Measurements from ENCODE around the gene OGG1. TPM values are rescaled to one million over a fixed set of nuclear protein-coding genes. Genes with fewer than 3 reads are reported as not detected.

OGG1 gene
- 10 to 100 TPM; 32.5 to 35.7 TPM for total RNA-seq

DNA sequence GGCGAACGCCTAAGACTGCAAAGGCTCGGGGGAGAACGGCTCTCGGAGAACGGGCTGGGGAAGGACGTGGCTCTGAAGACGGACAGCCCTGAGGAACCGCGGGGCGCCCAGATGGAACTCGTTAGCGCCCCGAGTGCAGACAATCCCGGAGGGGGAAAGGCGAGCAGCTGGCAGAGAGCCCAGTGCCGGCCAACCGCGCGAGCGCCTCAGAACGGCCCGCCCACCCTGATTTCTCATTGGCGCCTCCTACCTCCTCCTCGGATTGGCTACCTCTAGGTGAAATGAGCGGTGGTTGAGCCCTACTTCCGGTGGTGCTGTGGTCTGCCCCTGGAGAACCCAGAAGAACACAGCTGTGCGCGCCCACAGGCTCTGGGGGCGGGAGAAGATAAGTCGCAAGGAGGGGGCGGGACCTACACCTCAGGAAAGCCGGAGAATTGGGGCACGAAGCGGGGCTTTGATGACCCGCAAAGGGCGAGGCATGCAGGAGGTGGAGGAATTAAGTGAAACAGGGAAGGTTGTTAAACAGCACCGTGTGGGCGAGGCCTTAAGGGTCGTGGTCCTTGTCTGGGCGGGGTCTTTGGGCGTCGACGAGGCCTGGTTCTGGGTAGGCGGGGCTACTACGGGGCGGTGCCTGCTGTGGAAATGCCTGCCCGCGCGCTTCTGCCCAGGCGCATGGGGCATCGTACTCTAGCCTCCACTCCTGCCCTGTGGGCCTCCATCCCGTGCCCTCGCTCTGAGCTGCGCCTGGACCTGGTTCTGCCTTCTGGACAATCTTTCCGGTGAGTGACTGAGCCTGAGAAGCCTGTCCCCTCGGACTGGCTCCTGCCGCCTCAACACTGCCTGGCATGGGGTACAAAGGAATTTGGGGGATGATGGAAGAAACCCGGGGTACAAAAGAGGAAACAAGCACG, at the start of gene OGG1:
OGG1 (plus strand) TSS at position 308 of the 911 bp plus-strand sequence; CDS start at position 643, 335 bp downstream.

DNA sequence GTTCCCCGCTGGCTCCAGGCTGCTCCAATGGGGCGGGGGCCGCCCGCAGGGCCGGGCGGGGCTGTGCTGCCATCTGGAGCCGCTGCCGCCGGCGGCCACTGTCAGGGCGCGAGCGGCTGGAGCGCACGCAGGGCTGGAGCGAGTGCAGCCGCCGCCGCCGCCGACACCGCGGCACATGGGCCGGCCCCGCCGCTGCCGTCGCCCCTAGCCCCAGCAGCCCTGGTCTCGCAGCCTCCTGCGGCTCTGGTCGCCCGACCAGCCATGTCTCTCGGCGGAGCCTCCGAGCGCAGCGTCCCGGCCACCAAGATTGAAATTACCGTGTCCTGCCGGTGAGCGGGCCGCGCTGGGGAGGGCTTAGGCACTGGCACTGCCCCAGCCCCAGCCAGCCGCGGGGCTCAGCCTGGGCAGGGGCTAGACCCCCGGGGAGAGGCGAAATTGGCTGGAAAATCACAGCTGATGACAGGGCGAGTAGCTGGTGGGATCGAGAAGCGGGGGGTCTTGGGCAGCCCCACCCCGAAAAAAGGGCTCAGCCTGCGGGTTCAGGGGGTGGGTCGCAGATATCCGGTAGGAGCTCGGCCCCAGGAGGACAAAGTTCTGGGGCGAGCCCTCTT, 45.9 kb upstream of the OGG1 start, which contains the start of gene CPNE9:
CPNE9 (plus strand) TSS at position 98 of the 611 bp plus-strand sequence; CDS start at position 262, 164 bp downstream.

DNA sequence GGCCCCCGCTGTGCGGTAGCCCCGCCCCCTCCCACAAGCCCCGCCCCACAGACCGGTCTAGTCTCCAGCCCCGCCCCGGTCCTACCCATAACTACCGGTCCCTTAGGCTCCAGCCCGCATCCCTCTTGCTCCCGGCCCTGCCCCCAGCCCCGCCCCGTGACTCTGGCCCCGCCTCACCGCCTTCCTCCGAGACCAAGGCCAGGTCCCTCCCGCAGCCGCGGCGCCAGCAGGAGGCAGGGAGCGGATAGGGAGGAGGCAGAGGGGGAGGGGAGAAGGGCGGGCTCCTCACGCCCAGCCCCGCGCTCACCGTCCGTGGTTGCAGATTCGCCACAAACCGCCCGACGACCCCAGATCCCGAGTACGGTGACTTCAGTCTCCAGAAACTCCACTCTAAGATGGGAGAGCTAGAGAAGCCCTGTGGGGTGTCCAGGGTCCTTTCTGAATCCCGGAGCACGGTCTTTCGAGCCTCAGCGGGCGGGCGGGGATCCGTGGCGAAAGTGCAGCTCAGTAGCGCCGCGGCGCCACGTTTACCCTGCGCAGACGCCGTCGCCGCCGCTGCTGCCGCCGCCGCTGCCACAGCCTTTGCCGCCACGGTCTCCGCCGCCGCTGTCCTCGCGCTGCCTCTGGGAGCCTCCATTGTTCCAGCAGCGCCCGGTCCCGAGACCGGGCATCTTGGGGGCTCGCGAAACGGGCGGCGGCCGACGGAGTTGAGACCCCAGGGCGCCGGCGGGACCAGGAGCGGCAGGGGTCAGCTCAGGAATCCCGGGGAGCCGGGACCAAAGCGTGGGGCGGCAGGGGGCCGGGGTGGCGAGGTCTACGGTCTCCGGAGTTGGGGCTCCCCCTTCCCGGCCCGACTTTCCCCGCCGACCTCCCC, 18.3 kb upstream of the OGG1 start, which contains the start of gene BRPF1:
BRPF1 (plus strand) TSS at position 530 of the 874 bp plus-strand sequence. CDS start 2,406 bp downstream, outside the sequence.

DNA sequence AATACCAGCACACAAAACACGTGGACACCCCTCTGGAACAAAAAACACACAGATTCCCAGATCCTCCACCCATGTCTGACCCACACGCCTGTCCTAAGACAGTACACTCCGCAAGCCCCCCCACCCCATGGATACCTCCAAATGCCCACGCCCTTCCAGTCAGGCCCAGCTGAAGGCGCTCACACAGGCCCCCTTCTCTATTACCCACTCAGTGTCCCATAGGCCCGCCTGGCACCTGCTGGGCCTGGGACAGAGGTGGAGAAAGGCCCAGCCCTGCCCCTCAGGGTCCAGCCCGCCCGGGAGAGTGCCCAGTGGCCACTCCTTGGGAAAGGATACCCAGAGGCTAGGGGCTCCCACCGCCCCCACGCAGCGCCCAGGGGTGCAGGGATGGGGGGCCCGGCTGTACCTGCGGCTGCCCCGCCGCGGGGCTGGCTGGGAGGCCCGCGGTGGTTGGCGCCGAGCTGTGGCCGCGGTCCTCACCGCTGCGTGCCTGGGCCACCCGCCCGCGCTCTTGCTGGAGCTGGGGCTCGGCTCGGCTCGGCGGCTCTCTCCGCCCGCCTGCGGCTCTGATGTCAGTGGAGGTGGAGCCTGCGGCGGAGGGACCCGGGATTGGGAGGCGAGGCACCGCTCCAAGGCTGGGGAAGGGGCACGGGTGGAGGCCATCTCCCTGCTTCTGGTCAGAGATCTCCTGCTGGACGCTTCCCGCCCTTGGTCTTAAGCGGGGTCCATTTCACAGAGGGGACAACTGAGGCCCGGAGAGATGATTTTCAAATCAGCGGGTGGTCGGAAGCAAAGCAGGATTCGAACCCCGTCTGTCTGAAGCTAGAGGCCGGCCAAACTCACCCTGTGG, 19.9 kb downstream of the OGG1 start, which contains the start of gene CAMK1:
CAMK1 (minus strand) TSS at position 522 of the 850 bp plus-strand sequence. CDS start 2,198 bp downstream, outside the sequence.

DNA sequence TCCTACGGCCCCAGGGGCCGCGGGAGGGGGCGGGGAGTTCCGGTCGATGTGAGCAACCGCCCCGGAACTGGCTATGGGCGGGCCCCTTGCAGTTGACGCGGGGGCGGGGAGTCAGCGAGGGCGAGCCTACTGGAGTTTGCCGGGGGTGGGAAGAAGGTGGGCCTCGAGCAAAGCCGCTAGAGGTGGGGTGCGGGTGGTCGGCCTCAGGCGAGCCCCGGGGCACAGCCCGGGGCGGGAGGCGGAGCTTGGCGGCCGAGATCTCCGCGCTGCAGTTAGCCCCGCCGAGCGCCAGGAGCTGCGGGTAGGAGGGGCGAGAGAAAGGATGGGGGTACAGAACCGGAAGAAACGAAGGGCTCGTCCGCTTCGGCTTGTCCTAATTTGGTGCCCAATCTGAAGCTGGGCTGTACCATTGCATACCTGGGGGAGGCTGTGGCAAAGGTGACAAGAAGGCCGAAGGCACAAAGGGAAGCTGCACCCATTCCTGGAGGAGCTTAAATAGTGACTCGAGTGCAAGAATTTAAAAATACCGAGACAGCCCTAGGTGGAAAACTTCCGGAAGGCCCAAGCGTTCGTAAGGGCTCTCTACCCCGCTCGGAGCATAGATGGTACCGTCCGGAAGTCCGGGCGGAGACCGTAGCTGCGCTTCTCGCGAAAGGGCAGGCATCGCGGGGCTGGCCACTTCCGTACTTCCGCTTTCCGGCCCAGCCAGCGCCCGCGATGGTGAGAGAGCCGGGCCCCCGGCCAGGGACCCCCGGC, 42.8 kb downstream of the OGG1 start, which contains the start of the genes ARPC4 and TADA3:
ARPC4 (plus strand) TSS at position 678 of the 756 bp plus-strand sequence; CDS start at position 718, 40 bp downstream.
TADA3 (minus strand) TSS at position 69 of the 756 bp plus-strand sequence. CDS start 1,007 bp downstream, outside the sequence.

Other genes starting within 250 kb of the OGG1 start
- not detected for gene LHFPL4, start 196.1 kb upstream of the OGG1 start, total RNA-seq
- 10 to 100 TPM; 58.2 to 59.7 TPM for gene MTMR14, start 100.4 kb upstream of the OGG1 start, total RNA-seq
- gene CPNE9, start 46.1 kb upstream of the OGG1 start, total RNA-seq, result not detected
- 10 to 100 TPM; 42.0 to 42.1 TPM for gene BRPF1, start 18.2 kb upstream of the OGG1 start, total RNA-seq
- 10 to 100 TPM in 1 of 2 experiments, 1 to 10 TPM in 1; 9.3 to 10.7 TPM for gene CAMK1, start 20.0 kb downstream of the OGG1 start, total RNA-seq
- gene TADA3, start 42.5 kb downstream of the OGG1 start, total RNA-seq, result 10 to 100 TPM; 64.5 to 65.9 TPM
- 100 to 1,000 TPM; 236 to 238 TPM for gene ARPC4, start 43.1 kb downstream of the OGG1 start, total RNA-seq
- gene TTLL3, start 60.3 kb downstream of the OGG1 start, total RNA-seq, result 10 to 100 TPM; 54.6 to 54.7 TPM
- 10 to 100 TPM; 45.1 to 46.2 TPM for gene RPUSD3, start 94.1 kb downstream of the OGG1 start, total RNA-seq
- not detected for gene CIDEC, start 130.3 kb downstream of the OGG1 start, total RNA-seq
- 10 to 100 TPM; 27.7 to 29.0 TPM for gene JAGN1, start 140.7 kb downstream of the OGG1 start, total RNA-seq
- gene IL17RE, start 152.9 kb downstream of the OGG1 start, total RNA-seq, result under 1 TPM; 0.39 to 0.45 TPM
- under 1 TPM; 0.29 to 0.40 TPM for gene IL17RC, start 167.1 kb downstream of the OGG1 start, total RNA-seq
- 10 to 100 TPM; 15.2 to 20.0 TPM for gene CRELD1, start 183.9 kb downstream of the OGG1 start, total RNA-seq
- 1 to 10 TPM; 5.4 to 6.1 TPM for gene PRRT3, start 202.5 kb downstream of the OGG1 start, total RNA-seq
- 10 to 100 TPM; 42.2 to 43.9 TPM for gene EMC3, start 236.9 kb downstream of the OGG1 start, total RNA-seq

Measured in activated naive CD4-positive, alpha-beta T cell treated with anti-CD3 and anti-CD28 coated beads, Interleukin-2, amount 10 ng/mL, durations not matched to agents 5 hours and 36 hours (primary cell).